Stimulated activated naive CD4-positive, alpha-beta T cell treated with Interleukin-2 at 50 U/mL for 16 hours (primary cell): ENCODE data around the gene FRY.
A peak's percentile ranks its signal among the peaks of the same experiment; 100 is the strongest.

ENCODE experiments used
- DNase-seq: peaks from one replicate; lab custom pipeline; 2025; lab: John Stamatoyannopoulos, UW

The FRY gene

DNA sequence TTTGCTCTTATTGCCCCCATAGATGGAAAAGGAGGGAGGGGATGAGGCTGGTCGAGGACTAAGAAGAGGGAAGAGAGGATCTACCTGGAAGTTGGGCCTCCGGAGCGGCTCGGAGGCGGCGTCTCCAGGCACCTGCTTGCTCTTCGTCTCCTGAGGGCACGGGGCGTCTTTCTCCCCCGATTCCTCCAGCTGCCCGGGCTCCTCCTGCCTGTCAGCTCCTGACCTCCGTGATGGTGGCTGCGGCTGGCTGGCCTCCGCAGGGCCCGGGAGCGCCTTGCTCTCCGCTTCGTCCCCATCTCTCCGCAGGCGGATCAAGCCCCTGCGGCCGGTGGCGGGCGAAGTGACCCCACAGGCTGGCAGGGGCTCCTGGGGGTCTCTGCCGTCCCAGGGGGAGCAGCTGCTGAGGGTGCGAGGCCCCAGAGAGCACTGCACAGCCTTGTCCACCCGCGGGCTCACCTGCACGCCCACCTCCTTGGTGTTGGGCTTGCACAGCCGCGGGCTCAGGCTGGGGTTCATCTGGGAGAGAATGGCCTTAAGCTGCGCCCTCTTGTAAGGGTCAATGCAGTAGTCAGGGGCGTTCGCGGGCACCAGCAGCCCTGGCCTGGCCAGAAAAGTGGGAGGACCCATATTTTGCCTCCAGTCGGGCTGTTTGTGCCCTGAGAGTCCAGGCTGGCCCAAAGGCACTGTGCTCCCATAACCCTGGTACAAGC lies 279.8 kb downstream of the FRY start:
- no peak for DNase-seq

DNA sequence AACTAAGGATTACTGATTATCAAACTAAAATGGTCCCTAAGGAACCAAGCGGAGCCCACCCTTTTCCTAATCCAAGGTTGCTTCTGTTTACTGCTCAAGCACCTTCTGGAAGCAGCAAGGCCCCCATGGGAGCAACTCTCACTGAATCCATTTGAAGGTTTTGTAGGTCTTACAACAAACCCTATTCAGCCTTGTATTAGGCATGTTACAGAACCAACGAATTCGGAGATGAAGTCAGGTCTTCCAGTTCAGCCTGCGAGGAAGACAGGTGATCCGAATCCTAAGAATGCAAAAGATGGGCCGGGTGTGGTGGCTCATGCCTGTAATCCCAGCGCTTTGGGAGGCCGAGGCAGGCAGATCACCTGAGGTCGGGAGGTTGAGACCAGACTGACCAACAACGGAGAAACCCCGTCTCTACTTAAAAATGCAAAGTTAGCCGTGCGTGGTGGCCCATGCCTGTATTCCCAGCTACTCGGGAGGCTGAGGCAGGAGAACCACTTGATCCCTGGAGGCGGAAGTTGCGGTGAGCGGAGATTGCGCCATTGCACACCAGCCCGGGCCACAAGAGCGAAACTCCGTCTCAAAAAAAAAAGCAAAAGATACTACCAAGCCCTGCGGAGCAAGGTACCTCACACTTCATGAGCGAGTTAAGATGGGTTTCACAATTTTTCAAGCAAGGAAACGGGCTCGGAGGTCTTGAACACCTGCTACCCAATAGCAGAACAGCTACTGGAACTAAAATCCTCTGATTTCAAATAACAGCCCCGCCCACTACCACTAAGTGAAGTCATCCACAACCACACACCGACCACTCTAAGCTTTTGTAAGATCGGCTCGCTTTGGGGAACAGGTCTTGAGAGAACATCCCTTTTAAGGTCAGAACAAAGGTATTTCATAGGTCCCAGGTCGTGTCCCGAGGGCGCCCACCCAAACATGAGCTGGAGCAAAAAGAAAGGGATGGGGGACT lies 283.0 kb downstream of the FRY start:
- peak; percentile 50 for DNase-seq

DNA sequence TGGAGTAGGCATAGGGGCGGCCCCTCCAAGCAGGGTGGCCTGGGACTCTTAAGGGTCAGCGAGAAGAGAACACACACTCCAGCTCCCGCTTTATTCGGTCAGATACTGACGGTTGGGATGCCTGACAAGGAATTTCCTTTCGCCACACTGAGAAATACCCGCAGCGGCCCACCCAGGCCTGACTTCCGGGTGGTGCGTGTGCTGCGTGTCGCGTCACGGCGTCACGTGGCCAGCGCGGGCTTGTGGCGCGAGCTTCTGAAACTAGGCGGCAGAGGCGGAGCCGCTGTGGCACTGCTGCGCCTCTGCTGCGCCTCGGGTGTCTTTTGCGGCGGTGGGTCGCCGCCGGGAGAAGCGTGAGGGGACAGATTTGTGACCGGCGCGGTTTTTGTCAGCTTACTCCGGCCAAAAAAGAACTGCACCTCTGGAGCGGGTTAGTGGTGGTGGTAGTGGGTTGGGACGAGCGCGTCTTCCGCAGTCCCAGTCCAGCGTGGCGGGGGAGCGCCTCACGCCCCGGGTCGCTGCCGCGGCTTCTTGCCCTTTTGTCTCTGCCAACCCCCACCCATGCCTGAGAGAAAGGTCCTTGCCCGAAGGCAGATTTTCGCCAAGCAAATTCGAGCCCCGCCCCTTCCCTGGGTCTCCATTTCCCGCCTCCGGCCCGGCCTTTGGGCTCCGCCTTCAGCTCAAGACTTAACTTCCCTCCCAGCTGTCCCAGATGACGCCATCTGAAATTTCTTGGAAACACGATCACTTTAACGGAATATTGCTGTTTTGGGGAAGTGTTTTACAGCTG lies 283.9 kb downstream of the FRY start, which contains the start of the genes BRCA2 and ZAR1L:
Gene BRCA2 (plus strand): TSS at position 271 of the 790 bp plus-strand sequence. CDS start 953 bp downstream, outside the sequence.
Gene ZAR1L (minus strand): TSS at position 126 of the 790 bp plus-strand sequence. CDS start 3,438 bp downstream, outside the sequence.
- DNase-seq = peak; percentile 88

DNA sequence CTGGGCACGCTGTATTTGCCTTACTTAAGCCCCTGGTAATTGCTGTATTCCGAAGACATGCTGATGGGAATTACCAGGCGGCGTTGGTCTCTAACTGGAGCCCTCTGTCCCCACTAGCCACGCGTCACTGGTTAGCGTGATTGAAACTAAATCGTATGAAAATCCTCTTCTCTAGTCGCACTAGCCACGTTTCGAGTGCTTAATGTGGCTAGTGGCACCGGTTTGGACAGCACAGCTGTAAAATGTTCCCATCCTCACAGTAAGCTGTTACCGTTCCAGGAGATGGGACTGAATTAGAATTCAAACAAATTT lies 284.4 kb downstream of the FRY start:
- no peak for DNase-seq

- no peak for DNase-seq
Measured at GRCh38 chr13:32316501-32316900, 284.9 kb downstream of the FRY start.

DNA sequence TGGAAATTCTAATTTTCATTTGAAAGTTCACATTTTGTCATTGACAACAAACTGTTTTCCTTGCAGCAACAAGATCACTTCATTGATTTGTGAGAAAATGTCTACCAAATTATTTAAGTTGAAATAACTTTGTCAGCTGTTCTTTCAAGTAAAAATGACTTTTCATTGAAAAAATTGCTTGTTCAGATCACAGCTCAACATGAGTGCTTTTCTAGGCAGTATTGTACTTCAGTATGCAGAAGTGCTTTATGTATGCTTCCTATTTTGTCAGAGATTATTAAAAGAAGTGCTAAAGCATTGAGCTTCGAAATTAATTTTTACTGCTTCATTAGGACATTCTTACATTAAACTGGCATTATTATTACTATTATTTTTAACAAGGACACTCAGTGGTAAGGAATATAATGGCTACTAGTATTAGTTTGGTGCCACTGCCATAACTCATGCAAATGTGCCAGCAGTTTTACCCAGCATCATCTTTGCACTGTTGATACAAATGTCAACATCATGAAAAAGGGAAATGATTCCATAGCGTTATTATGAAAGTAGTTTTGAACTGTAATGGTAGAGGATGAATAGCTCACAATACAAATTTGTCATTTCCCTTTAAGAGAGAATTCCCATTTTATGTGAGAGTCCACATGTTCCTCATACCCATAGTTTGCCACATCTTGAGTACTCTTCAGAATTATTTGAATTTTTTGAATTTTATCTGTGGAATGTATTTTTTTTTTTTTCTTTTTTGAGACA lies 286.3 kb downstream of the FRY start:
- DNase-seq = no peak

GRCh38 chr13:32320528-32320927 lies 289.0 kb downstream of the FRY start:
- DNase-seq = no peak

GRCh38 chr13:32323912-32324311 lies 292.3 kb downstream of the FRY start:
- no peak for DNase-seq

GRCh38 chr13:32330441-32330840 lies 298.9 kb downstream of the FRY start:
- no peak for DNase-seq

DNA sequence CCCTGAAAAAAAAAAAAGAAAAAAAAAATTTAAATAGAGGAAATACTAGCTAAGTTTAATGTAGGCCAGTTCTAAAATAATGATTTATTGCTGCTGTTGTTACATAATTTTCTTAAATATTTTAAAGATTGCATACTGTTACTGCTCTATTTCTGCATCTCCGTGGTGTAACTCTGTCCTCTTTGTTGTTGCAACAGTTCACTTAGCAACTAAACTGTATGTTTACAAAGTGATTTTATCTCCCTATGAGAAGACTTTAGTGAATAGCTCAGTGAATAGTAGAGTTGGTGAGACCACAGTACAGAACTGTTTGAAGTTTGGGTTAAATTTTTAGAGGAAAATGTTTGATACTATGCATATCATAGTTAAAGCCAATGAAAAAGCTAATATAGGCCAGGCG lies 303.1 kb downstream of the FRY start:
- DNase-seq = no peak

DNA sequence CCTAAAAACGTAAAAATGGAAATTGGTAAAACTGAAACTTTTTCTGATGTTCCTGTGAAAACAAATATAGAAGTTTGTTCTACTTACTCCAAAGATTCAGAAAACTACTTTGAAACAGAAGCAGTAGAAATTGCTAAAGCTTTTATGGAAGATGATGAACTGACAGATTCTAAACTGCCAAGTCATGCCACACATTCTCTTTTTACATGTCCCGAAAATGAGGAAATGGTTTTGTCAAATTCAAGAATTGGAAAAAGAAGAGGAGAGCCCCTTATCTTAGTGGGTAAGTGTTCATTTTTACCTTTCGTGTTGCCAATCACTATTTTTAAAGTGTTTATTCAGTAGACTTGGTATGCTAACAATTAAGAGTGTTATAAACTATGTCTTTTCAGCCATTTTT lies 309.3 kb downstream of the FRY start:
- DNase-seq = no peak

DNA sequence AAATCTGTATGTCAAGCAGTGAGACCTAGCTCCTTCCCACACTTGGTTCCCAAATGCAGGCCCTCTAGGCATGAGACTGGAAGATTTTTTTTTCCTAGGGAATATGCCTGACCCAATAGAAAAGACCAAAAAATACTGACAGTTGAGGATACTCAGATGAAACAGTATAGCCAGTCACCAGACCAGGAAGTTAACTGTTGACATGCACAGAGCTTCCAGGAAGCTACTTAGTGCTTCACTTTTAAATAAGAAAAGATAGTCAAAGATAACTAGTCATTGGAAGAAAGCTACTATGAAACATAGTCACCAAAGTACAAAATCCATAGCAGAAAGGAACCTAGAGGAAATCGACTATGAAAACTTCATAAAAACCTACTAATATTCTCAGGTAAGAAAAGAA lies 316.1 kb downstream of the FRY start:
- DNase-seq = no peak
